Measurements from ENCODE around the gene RNASEH1.
"Not testable (repeated sequence)": the region's sequence is repeated elsewhere in the genome, so short reads cannot be mapped to it uniquely, and the experiment has no call there.

The RNASEH1 gene

DNA sequence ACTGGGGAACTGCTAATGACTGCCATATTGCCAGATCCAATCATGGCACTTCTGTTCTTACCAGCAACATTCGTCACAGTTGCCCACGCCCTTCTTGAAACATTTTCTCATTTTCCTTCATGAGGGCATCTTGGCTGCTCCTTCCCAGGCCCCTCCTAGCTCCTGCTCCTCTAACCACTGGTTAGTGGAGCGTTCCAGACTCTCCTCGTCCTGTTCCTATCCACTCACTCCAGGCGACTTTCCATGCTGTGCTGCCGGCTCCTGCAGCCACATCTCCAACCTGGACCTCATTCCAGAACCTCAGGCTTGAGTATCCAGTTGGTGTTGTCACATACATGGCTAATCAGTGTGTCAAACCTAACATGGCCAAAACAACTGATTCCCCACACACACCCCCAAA, 37.5 kb downstream of the RNASEH1 start:
- no peak for DNase-seq

GRCh38 chr2:3519255-3520205, 38.6 kb downstream of the RNASEH1 start, which contains the start of gene ADI1:
TSS of gene ADI1 (minus strand) at chr2:3519531. CDS start at chr2:3519487, 44 bp downstream.
- Mint-ChIP-seq H3K27ac (peak within 1 kb of the TSS; percentile 95 to 96), H3K4me3 (peak within 1 kb of the TSS; percentile 80 to 94), H3K9me3 (peaks cover 0 to 8% of the 10 kb centered on the region in 2 donors), H3K27me3 (no peaks in the 10 kb centered on the region), H3K4me1 (peaks cover 24% of the 10 kb centered on the region)
- peak; percentile 83 for ATAC-seq
- DNase-seq = peak in 1 of 2 donors; percentile 85

More for the DNA sequence above, 37.5 kb downstream of the RNASEH1 start:
- peak overlapping the region; percentile 80 to 94 for H3K4me3 Mint-ChIP-seq
- peak overlapping the region in 1 of 2 donors; percentile 35 for H3K27ac Mint-ChIP-seq
- no peak for ATAC-seq
- no peaks in the 10 kb centered on the region for H3K27me3 Mint-ChIP-seq
- H3K9me3 Mint-ChIP-seq = peaks cover 0 to 4% of the 10 kb centered on the region in 2 donors
- H3K4me1 Mint-ChIP-seq = peaks cover 24% of the 10 kb centered on the region

- peaks cover 0 to 8% of the 10 kb centered on the region in 2 donors for H3K9me3 Mint-ChIP-seq
- DNase-seq (peak; percentile 99), ATAC-seq (peak; percentile 87)
- peak overlapping the region; percentile 80 to 94 for H3K4me3 Mint-ChIP-seq
- peak overlapping the region; percentile 85 to 96 for H3K27ac Mint-ChIP-seq
- no peaks in the 10 kb centered on the region for H3K27me3 Mint-ChIP-seq
- peaks cover 24% of the 10 kb centered on the region for H3K4me1 Mint-ChIP-seq
Observed at GRCh38 chr2:3518496-3519254, 39.5 kb downstream of the RNASEH1 start.

DNA sequence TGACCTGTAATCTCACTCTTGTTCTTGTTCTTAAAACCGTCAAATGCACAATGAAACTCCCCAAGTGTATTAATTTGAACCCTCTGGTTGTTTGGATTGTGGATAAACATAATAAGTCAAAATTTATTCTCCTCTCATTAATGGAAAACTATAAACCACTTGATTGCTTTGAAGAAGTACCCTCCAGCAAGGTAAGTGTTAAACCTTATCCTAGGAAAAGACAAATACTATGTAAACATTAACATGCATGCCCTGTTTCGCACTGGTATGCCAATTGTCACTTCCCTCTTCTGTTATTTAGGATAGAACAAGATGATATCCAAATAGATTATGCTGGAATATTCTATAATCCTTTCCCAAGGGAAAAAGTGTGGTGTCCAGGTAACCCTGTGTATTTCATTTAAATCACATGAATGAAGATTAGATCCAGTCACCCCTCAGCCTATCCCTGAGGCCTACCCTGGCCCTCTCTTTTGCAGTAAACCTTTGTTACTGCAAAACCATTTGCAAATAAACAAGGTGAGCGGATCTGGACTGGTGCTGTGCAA, 40.1 kb downstream of the RNASEH1 start:
- DNase-seq = no peak
- Mint-ChIP-seq H3K9me3 (peaks cover 0 to 8% of the 10 kb centered on the region in 2 donors), H3K4me3 (peak overlapping the region; percentile 80 to 94), H3K4me1 (peaks cover 24% of the 10 kb centered on the region), H3K27me3 (no peaks in the 10 kb centered on the region), H3K27ac (peak overlapping the region in 1 of 2 donors; percentile 19)
- no peak for ATAC-seq

GRCh38 chr2:3516831-3517230, 41.3 kb downstream of the RNASEH1 start:
- DNase-seq = no peak
- no peak for ATAC-seq
- Mint-ChIP-seq H3K27ac (no peak overlapping the region), H3K9me3 (peaks cover 0 to 8% of the 10 kb centered on the region in 2 donors), H3K4me1 (peaks cover 22% of the 10 kb centered on the region), H3K27me3 (no peaks in the 10 kb centered on the region), H3K4me3 (no peak overlapping the region)

DNA sequence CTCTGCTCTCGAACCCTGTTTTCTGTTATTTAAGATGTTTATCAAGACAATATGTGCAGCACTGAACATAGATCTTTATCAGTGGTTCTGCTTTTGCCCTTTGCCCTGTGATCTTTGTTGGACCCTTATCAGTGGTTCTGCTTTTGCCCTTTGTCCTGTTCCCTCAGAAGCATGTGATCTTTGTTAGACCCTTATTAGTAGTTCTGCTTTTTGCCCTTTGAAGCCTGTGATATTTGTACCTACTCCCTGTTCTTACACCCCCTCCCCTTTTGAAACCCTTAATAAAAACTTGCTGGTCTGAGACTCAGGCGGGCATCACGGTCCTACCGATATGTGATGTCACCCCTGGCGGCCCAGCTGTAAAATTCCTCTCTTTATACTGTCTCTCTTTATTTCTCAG, 42.7 kb downstream of the RNASEH1 start:
- not testable (repeated sequence) for H3K4me3 Mint-ChIP-seq, H3K9me3 Mint-ChIP-seq, H3K27me3 Mint-ChIP-seq, H3K4me1 Mint-ChIP-seq, DNase-seq, H3K27ac Mint-ChIP-seq, ATAC-seq

GRCh38 chr2:3513026-3513810, 44.9 kb downstream of the RNASEH1 start:
- Mint-ChIP-seq H3K9me3 (peaks cover 0 to 8% of the 10 kb centered on the region in 2 donors), H3K27ac (no peak overlapping the region), H3K27me3 (no peaks in the 10 kb centered on the region), H3K4me3 (no peak overlapping the region), H3K4me1 (no peaks in the 10 kb centered on the region)
- ATAC-seq = no peak
- DNase-seq = no peak

- DNase-seq = no peak
- peaks cover 0 to 8% of the 10 kb centered on the region in 2 donors for H3K9me3 Mint-ChIP-seq
- no peak overlapping the region for H3K27ac Mint-ChIP-seq
- no peak for ATAC-seq
- no peak overlapping the region for H3K4me3 Mint-ChIP-seq
- no peaks in the 10 kb centered on the region for H3K27me3 Mint-ChIP-seq
- no peaks in the 10 kb centered on the region for H3K4me1 Mint-ChIP-seq
Observed at GRCh38 chr2:3512086-3512485, 46.0 kb downstream of the RNASEH1 start.

DNA sequence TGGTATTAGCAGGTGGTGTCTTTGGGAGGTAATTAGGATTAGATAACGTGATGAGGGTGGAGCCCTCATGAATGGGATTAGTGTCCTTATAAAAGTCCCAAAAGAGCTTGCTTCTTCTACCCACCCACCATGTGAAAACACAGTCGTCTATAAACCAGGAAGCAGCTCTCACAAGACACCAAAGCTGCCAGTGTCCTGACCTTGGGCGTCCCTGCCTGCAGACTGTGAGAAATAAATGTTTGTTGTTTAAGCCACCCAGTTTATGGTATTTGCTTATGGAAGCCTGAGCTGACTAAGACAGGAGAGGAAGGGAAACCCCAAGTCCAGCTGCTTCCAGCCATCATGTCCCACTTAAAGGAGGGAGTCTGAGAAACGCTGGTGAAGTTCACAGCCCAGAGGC, 52.4 kb downstream of the RNASEH1 start:
- DNase-seq (no peak), ATAC-seq (no peak)
- no peak overlapping the region for H3K4me3 Mint-ChIP-seq
- H3K4me1 Mint-ChIP-seq = no peaks in the 10 kb centered on the region
- H3K27ac Mint-ChIP-seq = no peak overlapping the region
- no peaks in the 10 kb centered on the region for H3K9me3 Mint-ChIP-seq
- no peaks in the 10 kb centered on the region for H3K27me3 Mint-ChIP-seq

GRCh38 chr2:3504741-3505140, 53.4 kb downstream of the RNASEH1 start:
- no peaks in the 10 kb centered on the region for H3K9me3 Mint-ChIP-seq
- H3K4me3 Mint-ChIP-seq = no peak overlapping the region
- H3K27ac Mint-ChIP-seq = peak overlapping the region in 1 of 2 donors; percentile 74
- no peaks in the 10 kb centered on the region for H3K4me1 Mint-ChIP-seq
- ATAC-seq (no peak), DNase-seq (no peak)
- no peaks in the 10 kb centered on the region for H3K27me3 Mint-ChIP-seq

DNA sequence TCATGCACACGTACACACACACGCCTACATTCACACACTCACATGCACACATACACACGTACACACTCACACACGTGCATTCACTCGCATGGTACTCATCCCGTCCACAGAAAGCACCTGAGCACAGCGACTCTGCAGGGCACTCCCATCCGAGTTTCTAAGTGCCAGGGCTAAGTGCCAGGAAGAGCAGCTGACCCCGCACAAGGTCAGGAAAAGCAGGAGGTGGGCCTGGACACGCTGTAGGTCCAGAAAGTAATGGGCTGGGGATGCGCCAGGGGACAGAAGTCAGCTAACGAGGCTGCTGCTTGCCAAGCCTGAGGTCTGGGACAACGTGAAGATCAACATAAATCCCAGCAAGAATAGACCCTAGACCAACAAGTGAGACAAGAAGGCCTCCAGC, 54.6 kb downstream of the RNASEH1 start:
- H3K4me3 Mint-ChIP-seq = no peak overlapping the region
- H3K27ac Mint-ChIP-seq = peak overlapping the region in 1 of 2 donors; percentile 1
- ATAC-seq = no peak
- DNase-seq = no peak
- no peaks in the 10 kb centered on the region for H3K4me1 Mint-ChIP-seq
- H3K9me3 Mint-ChIP-seq = no peaks in the 10 kb centered on the region
- no peaks in the 10 kb centered on the region for H3K27me3 Mint-ChIP-seq

- H3K27ac Mint-ChIP-seq = peak overlapping the region in 1 of 2 donors; percentile 1
- H3K4me3 Mint-ChIP-seq = no peak overlapping the region
- H3K9me3 Mint-ChIP-seq = no peaks in the 10 kb centered on the region
- no peak for DNase-seq
- ATAC-seq = no peak
- H3K4me1 Mint-ChIP-seq = no peaks in the 10 kb centered on the region
- no peaks in the 10 kb centered on the region for H3K27me3 Mint-ChIP-seq
Observed at GRCh38 chr2:3503046-3503445, 55.1 kb downstream of the RNASEH1 start.

- H3K4me3 Mint-ChIP-seq = no peak overlapping the region
- no peak for DNase-seq
- H3K27ac Mint-ChIP-seq = peak overlapping the region in 1 of 2 donors; percentile 76
- no peaks in the 10 kb centered on the region for H3K4me1 Mint-ChIP-seq
- H3K9me3 Mint-ChIP-seq = no peaks in the 10 kb centered on the region
- no peaks in the 10 kb centered on the region for H3K27me3 Mint-ChIP-seq
- ATAC-seq = no peak
Observed at GRCh38 chr2:3500326-3500899, 57.7 kb downstream of the RNASEH1 start.

DNA sequence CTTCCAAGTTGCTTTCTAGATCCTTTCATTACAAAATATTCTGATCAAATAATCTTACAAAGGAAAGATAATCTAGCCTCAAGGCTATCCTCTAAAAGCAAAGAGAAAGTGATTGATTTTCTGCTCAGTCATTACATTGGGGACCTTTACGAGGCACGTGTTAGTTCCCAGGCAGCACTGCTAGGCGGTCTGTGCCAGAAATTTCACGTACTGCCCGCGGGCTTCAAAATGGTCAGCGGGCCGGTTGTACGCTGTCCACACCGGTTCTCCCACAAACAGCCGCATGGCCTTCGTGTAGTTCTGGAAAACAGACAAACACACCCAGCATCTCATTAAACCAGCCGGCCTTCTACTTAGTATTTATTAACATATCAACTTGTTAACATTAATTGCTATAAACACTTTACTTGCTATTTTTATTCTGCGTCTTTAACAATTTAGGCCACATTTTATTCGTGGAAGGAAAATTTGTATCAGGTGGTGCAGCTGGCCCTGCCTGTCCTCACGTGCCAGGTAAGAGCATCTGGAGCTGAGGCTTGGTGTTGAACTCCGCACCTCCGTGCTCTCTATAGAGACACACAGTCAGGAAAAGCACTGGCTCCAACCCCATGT, 59.2 kb downstream of the RNASEH1 start:
- no peaks in the 10 kb centered on the region for H3K4me1 Mint-ChIP-seq
- H3K27me3 Mint-ChIP-seq = no peaks in the 10 kb centered on the region
- DNase-seq (no peak), ATAC-seq (no peak)
- no peaks in the 10 kb centered on the region for H3K9me3 Mint-ChIP-seq
- no peak overlapping the region for H3K27ac Mint-ChIP-seq
- no peak overlapping the region for H3K4me3 Mint-ChIP-seq

Measured in stimulated activated naive CD8-positive, alpha-beta T cell treated with anti-CD3 and anti-CD28 coated beads, Interleukin-15, amount 100 ng/mL, for 72 hours (primary cell).